IMR-90 (cell line): ENCODE data around the gene CGGBP1. TPM values are rescaled to one million over a fixed set of nuclear protein-coding genes. Genes with fewer than 3 reads are reported as not detected.

Experiments used
- ATAC-seq: fragments of 200-7000 bp; cut with Tn5 transposase; 2 replicates; pipeline ENCODE4 v1.9.1; 2020; ENCODE audit warnings: low read depth, mild to moderate bottlenecking, moderate library complexity
- BruUV-seq: library from RNA; stranded (reverse); fragments of 400-500 nt; replicated peaks from 2 replicates; lab custom pipeline; 2021; lab: Mats Ljungman, UMichigan
- CTCF ChIA-PET: fragments of 300-600 bp; formaldehyde crosslinking; extraction: SDS; loops from one replicate; lab custom pipeline; 2021; ENCODE audit warnings: antibody characterized with exemption; lab: Yijun Ruan, JAX
- POLR2A ChIA-PET: fragments of 300-600 bp; sonication (Branson Sonifier 250); formaldehyde crosslinking; loops from one replicate; lab custom pipeline; 2022; ENCODE audit warnings: antibody characterized with exemption; ENCODE audit not compliant: unreplicated experiment; lab: Charles Lee
- DNase-seq: peaks from one replicate; pipeline ENCODE4 v3.0.0; 2013
- H2AFZ ChIP-seq: replicated peaks from 2 replicates; pipeline ENCODE3; 2013; ENCODE audit warnings: low read length, mild to moderate bottlenecking; ENCODE audit not compliant: poor library complexity
- H2AK5ac ChIP-seq: 2 replicates; pipeline ENCODE4 v1.6.1; 2013; ENCODE audit warnings: low read depth, low read length, inconsistent platforms
- H2AK9ac ChIP-seq: replicated peaks from 2 replicates; pipeline ENCODE3; 2013; ENCODE audit warnings: mild to moderate bottlenecking, low read depth, low read length, moderate library complexity; ENCODE audit not compliant: poor library complexity
- H2BK120ac ChIP-seq: 2 replicates; pipeline ENCODE4 v1.6.1; 2013; ENCODE audit warnings: low read depth, low read length, inconsistent platforms
- H2BK15ac ChIP-seq: 3 replicates; pipeline ENCODE4 v1.6.1; 2013; ENCODE audit warnings: low read depth, low read length, inconsistent platforms
- H2BK20ac ChIP-seq: 2 replicates; pipeline ENCODE4 v1.6.1; 2013; ENCODE audit warnings: low read depth, mild to moderate bottlenecking, inconsistent platforms, low read length, moderate library complexity
- H2BK5ac ChIP-seq: 2 replicates; pipeline ENCODE4 v1.6.1; 2013; ENCODE audit warnings: mild to moderate bottlenecking, low read depth, low read length, inconsistent platforms; ENCODE audit not compliant: poor library complexity, severe bottlenecking
- H3K14ac ChIP-seq: replicated peaks from 2 replicates; pipeline ENCODE4 v1.6.1; 2013; ENCODE audit warnings: low read depth, low read length, inconsistent platforms
- H3K18ac ChIP-seq: 2 replicates; pipeline ENCODE4 v1.6.1; 2013; ENCODE audit warnings: low read depth, low read length, control low read depth
- H3K23ac ChIP-seq: 2 replicates; pipeline ENCODE4 v1.6.1; 2013; ENCODE audit warnings: low read depth, low read length, inconsistent platforms
- H3K27ac ChIP-seq: 2 replicates; pipeline ENCODE4 v1.5.1; 2013; ENCODE audit warnings: mild to moderate bottlenecking, control low read depth, low read length; ENCODE audit not compliant: insufficient read depth
- H3K27me3 ChIP-seq: 2 replicates; pipeline ENCODE4 v1.6.1; 2013; ENCODE audit warnings: low read length; ENCODE audit not compliant: control insufficient read depth, insufficient read depth
- H3K36me3 ChIP-seq: 2 replicates; pipeline ENCODE4 v1.6.1; 2013; ENCODE audit warnings: low read length, mixed read lengths; ENCODE audit not compliant: control insufficient read depth, insufficient read depth
- H3K4ac ChIP-seq: 2 replicates; pipeline ENCODE4 v1.6.1; 2013; ENCODE audit warnings: low read depth, low read length, inconsistent platforms
- H3K4me1 ChIP-seq: 2 replicates; pipeline ENCODE4 v1.6.1; 2013; ENCODE audit warnings: low read length, mixed read lengths; ENCODE audit not compliant: control insufficient read depth, insufficient read depth
- H3K4me2 ChIP-seq: 2 replicates; pipeline ENCODE4 v1.6.1; 2013; ENCODE audit warnings: low read depth, mild to moderate bottlenecking, control low read depth, low read length, moderate library complexity
- H3K4me3 ChIP-seq: 2 replicates; pipeline ENCODE4 v1.5.1; 2013; ENCODE audit warnings: low read depth, mild to moderate bottlenecking, control low read depth, low read length, moderate library complexity; ENCODE audit not compliant: insufficient read depth
- H3K56ac ChIP-seq: 2 replicates; pipeline ENCODE4 v1.6.1; 2013; ENCODE audit warnings: low read length, inconsistent platforms; ENCODE audit not compliant: insufficient read depth; ENCODE audit errors: extremely low read depth
- H3K79me1 ChIP-seq, 2 experiments: 2 replicates each; pipeline ENCODE4 v1.6.1; 2013; ENCODE audit warnings: low read length in 2 of 2, inconsistent platforms in 1 of 2, low read depth in 1 of 2
- H3K9ac ChIP-seq: 2 replicates; pipeline ENCODE4 v1.6.1; 2013; ENCODE audit warnings: low read depth, low read length, control low read depth
- H3K9me1 ChIP-seq: 2 replicates; pipeline ENCODE4 v1.6.1; 2013; ENCODE audit warnings: low read length, inconsistent platforms; ENCODE audit not compliant: insufficient read depth
- H3K9me3 ChIP-seq: 2 replicates; pipeline ENCODE4 v1.6.1; 2013; ENCODE audit warnings: low read length; ENCODE audit not compliant: control insufficient read depth, insufficient read depth
- H4K20me1 ChIP-seq: 2 replicates; pipeline ENCODE4 v1.6.1; 2013; ENCODE audit warnings: low read length, inconsistent platforms; ENCODE audit not compliant: insufficient read depth
- H4K5ac ChIP-seq: 2 replicates; pipeline ENCODE4 v1.6.1; 2013; ENCODE audit warnings: mild to moderate bottlenecking, low read depth, low read length, control low read depth
- H4K8ac ChIP-seq, 2 experiments: 2 replicates each; pipeline ENCODE4 v1.6.1; 2013; ENCODE audit warnings: low read depth in 2 of 2, low read length in 2 of 2, control low read depth in 1 of 2, inconsistent platforms in 1 of 2
- H4K91ac ChIP-seq: 2 replicates; pipeline ENCODE4 v1.6.1; 2013; ENCODE audit warnings: low read depth, low read length, inconsistent platforms; ENCODE audit not compliant: insufficient read depth
- BHLHE40 ChIP-seq: fragments of 150-350 bp; IDR thresholded peaks from 2 replicates; pipeline ENCODE4 v1.6.1; 2016; ENCODE audit warnings: mild to moderate bottlenecking, low read depth, low read length
- CEBPB ChIP-seq: IDR thresholded peaks from 2 replicates; pipeline ENCODE4 v1.6.1; 2012; ENCODE audit warnings: low read depth, low read length, improper control_type of control experiment
- CHD1 ChIP-seq: IDR thresholded peaks from 2 replicates; pipeline ENCODE4 v1.6.1; 2012; ENCODE audit warnings: low read depth, low read length, improper control_type of control experiment
- FOS ChIP-seq: fragments of 150-350 bp; IDR thresholded peaks from 2 replicates; pipeline ENCODE4 v1.6.1; 2016; ENCODE audit warnings: low read depth, low read length
- MAFK ChIP-seq: IDR thresholded peaks from 2 replicates; pipeline ENCODE4 v1.6.1; 2012; ENCODE audit warnings: low read depth, low read length, improper control_type of control experiment
- MAZ ChIP-seq: IDR thresholded peaks from 2 replicates; pipeline ENCODE4 v1.6.1; 2012; ENCODE audit warnings: low read depth, mild to moderate bottlenecking, low read length, improper control_type of control experiment, moderate library complexity, borderline replicate concordance
- MXI1 ChIP-seq: IDR thresholded peaks from 2 replicates; pipeline ENCODE4 v1.6.1; 2012; ENCODE audit warnings: low read depth, mild to moderate bottlenecking, low read length, moderate library complexity, borderline replicate concordance
- NFE2L2 ChIP-seq: fragments of 150-350 bp; IDR thresholded peaks from 2 replicates; pipeline ENCODE4 v1.6.1; 2016; ENCODE audit warnings: low read depth, mild to moderate bottlenecking, low read length
- POLR2A ChIP-seq: IDR thresholded peaks from 2 replicates; pipeline ENCODE4 v1.6.1; 2012; ENCODE audit warnings: mild to moderate bottlenecking, low read depth, low read length
- RAD21 ChIP-seq: IDR thresholded peaks from 2 replicates; pipeline ENCODE4 v1.6.1; 2012; ENCODE audit warnings: low read length, improper control_type of control experiment
- RCOR1 ChIP-seq: IDR thresholded peaks from 2 replicates; pipeline ENCODE4 v1.6.1; 2012; ENCODE audit warnings: mild to moderate bottlenecking, low read length, improper control_type of control experiment; ENCODE audit not compliant: insufficient replicate concordance
- RFX5 ChIP-seq: IDR thresholded peaks from 2 replicates; pipeline ENCODE4 v1.8.0; 2012; ENCODE audit warnings: low read depth, mild to moderate bottlenecking, low read length, moderate library complexity
- SMC3 ChIP-seq: fragments of 150-350 bp; IDR thresholded peaks from 2 replicates; pipeline ENCODE4 v1.6.1; 2016; ENCODE audit warnings: low read depth, mild to moderate bottlenecking, antibody characterized with exemption, low read length, moderate library complexity
- WGBS, 2 experiments: methylation state at CpG; one replicate each; pipeline versions ENCODE4 v1.1.5 to v1.1.7; 2013; ENCODE audit warnings: missing lambda C conversion rate in 2 of 2; ENCODE audit not compliant: insufficient read length in 1 of 2; ENCODE audit errors: extremely low coverage in 2 of 2; 5-methylcytosine and 5-hydroxymethylcytosine counted together
- dilution Hi-C: fragments of 300-500 bp; cut with HindIII; formaldehyde crosslinking; loops from one replicate; pipeline ENCODE4 v1.14.3; 2018; ENCODE audit warnings: low sequenced_read_pairs; ENCODE audit not compliant: unreplicated experiment
- in situ Hi-C: fragments of 300-500 bp; cut with MboI; formaldehyde crosslinking; loops from 3 replicates; pipeline ENCODE4 v1.14.3; 2019; ENCODE audit warnings: low sequenced_read_pairs, inconsistent platforms, mixed read lengths
- intact Hi-C: fragments of 100-400 bp; cut with micrococcal nuclease; formaldehyde crosslinking; loops from 2 replicates; pipeline ENCODE4 v1.10.0; 2022
- polyA plus RNA-seq, 3 experiments: library from polyadenylated mRNA; depleted of rRNA; stranded (reverse); fragments of >200 nt; gene quantifications; 2 replicates each; pipeline ENCODE4 v1.2.3, GENCODE V29; 2012; ENCODE audit warnings: low replicate concordance in 1 of 3
- total RNA-seq: library from RNA; depleted of rRNA; stranded (reverse); fragments of >200 nt; gene quantifications from 2 replicates; pipeline ENCODE4 v1.2.3, GENCODE V29; 2012
- TF ChIP-seq, protein P1 (sequence below): fragments of 150-350 bp; IDR thresholded peaks from 2 replicates; pipeline ENCODE4 v1.6.1; 2017; ENCODE audit warnings: mild to moderate bottlenecking, antibody characterized with exemption, low read length, low read depth
- TF ChIP-seq, protein P2 (sequence below): fragments of 150-350 bp; IDR thresholded peaks from 2 replicates; pipeline ENCODE4 v1.6.1; 2016; ENCODE audit warnings: low read depth, mild to moderate bottlenecking, low read length, moderate library complexity, borderline replicate concordance
- TF ChIP-seq, protein P3 (sequence below): conservative IDR thresholded peaks from 2 replicates; pipeline ENCODE4 v1.5.1; 2012; ENCODE audit warnings: mild to moderate bottlenecking, low read depth, low read length, improper control_type of control experiment

The CGGBP1 gene
- total and polyA plus RNA-seq, 2 of the 4 experiments (the other 2 are of a cell fraction), result 42.1 to 47.7 TPM

DNA sequence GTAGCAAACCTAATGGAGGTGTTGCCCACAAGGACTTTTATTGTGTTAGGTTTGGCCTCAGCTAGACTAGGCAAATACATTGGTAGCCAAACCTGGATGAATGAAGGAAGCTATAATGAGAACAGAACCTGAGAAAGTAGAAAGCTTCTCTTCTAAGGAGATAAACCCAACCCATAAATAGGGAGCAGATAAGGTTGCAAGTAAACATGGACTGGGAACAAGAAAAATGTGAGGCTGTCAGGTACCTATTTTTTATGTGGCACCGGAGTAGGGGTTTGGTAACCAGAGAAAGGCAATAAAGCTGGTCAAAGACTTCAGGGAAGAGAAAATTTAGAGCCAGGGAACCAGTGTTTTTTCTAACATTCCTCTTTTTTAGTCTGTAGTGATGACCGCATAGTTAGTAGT, 25.3 kb upstream of the CGGBP1 start:
- Histone ChIP-seq H2AK5ac (no peak overlapping the region), H2AK9ac (no peak overlapping the region), H2AFZ (no peak overlapping the region), H4K8ac (no peak overlapping the region), H3K9me1 (no peaks in the 10 kb centered on the region), H2BK20ac (no peak overlapping the region), H2BK5ac (no peak overlapping the region), H4K5ac (no peak overlapping the region), H3K18ac (no peak overlapping the region), H3K4ac (no peak overlapping the region), H3K14ac (no peak overlapping the region), H3K36me3 (peaks cover 5% of the 10 kb centered on the region), H4K20me1 (peaks cover 20% of the 10 kb centered on the region), H3K4me2 (no peak overlapping the region), H4K91ac (no peak overlapping the region), H3K4me3 (no peak overlapping the region), H3K4me1 (no peaks in the 10 kb centered on the region), H3K27me3 (no peaks in the 10 kb centered on the region), H3K56ac (no peak overlapping the region), H3K23ac (no peak overlapping the region), H2BK15ac (no peak overlapping the region), H2BK120ac (no peak overlapping the region), H3K79me1 (peaks cover 8 to 32% of the 10 kb centered on the region in 2 experiments), H3K9me3 (no peaks in the 10 kb centered on the region), H3K27ac (no peak overlapping the region), H3K9ac (no peak overlapping the region)
- no TSS peak for BruUV-seq
- ATAC-seq, result no peak
- ChIA-PET CTCF (no interaction called here), POLR2A (no interaction called here)
- TF ChIP-seq NFE2L2 (no peak), POLR2A (no peak), MAFK (no peak), RAD21 (no peak), SMC3 (no peak), RFX5 (no peak), BHLHE40 (no peak), CHD1 (no peak), RCOR1 (no peak), MXI1 (no peak), FOS (no peak), MAZ (no peak), CEBPB (no peak)
- TF ChIP-seq, protein P1, sequence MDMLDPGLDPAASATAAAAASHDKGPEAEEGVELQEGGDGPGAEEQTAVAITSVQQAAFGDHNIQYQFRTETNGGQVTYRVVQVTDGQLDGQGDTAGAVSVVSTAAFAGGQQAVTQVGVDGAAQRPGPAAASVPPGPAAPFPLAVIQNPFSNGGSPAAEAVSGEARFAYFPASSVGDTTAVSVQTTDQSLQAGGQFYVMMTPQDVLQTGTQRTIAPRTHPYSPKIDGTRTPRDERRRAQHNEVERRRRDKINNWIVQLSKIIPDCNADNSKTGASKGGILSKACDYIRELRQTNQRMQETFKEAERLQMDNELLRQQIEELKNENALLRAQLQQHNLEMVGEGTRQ, result no peak
- TF ChIP-seq, protein P2, sequence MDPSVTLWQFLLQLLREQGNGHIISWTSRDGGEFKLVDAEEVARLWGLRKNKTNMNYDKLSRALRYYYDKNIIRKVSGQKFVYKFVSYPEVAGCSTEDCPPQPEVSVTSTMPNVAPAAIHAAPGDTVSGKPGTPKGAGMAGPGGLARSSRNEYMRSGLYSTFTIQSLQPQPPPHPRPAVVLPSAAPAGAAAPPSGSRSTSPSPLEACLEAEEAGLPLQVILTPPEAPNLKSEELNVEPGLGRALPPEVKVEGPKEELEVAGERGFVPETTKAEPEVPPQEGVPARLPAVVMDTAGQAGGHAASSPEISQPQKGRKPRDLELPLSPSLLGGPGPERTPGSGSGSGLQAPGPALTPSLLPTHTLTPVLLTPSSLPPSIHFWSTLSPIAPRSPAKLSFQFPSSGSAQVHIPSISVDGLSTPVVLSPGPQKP, result no peak
- TF ChIP-seq, protein P3, sequence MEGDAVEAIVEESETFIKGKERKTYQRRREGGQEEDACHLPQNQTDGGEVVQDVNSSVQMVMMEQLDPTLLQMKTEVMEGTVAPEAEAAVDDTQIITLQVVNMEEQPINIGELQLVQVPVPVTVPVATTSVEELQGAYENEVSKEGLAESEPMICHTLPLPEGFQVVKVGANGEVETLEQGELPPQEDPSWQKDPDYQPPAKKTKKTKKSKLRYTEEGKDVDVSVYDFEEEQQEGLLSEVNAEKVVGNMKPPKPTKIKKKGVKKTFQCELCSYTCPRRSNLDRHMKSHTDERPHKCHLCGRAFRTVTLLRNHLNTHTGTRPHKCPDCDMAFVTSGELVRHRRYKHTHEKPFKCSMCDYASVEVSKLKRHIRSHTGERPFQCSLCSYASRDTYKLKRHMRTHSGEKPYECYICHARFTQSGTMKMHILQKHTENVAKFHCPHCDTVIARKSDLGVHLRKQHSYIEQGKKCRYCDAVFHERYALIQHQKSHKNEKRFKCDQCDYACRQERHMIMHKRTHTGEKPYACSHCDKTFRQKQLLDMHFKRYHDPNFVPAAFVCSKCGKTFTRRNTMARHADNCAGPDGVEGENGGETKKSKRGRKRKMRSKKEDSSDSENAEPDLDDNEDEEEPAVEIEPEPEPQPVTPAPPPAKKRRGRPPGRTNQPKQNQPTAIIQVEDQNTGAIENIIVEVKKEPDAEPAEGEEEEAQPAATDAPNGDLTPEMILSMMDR, result no peak
- dilution Hi-C loops (no loop called here), in situ Hi-C loops (no loop called here), intact Hi-C loops (no loop called here)
- WGBS, 2 experiments, result no CpG with 5 or more reads among the region's 2 CpGs
- no peak for DNase-seq
